GM20431 (cell line): ENCODE data around the gene FOXP2.

Experiments used
- in situ Hi-C: fragments of 300-500 bp; cut with MseI, MboI; formaldehyde crosslinking; loops from one replicate; pipeline ENCODE4 v1.15.0; 2020; ENCODE audit warnings: low sequenced_read_pairs; ENCODE audit not compliant: unreplicated experiment

The FOXP2 gene

DNA sequence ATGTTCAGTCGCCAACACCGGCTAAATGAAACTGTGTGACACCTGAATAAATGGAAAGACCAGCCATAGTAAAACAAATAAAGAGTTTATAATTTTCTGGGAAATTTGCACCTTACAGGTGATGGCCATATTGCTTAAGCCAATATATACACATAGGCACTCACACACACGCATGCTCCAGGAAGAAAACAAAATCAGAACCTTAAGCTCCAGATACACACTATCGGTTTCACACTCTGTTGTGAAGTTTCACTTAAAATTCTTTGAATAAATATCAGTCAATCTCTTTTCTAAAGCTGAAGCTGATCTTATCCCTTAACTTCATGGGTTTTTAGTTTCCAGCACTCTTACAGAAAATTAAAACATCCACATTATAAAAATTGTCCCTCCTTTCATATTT is 280.6 kb downstream of the FOXP2 start:
- in situ Hi-C loops: no loop called here

- in situ Hi-C loops: no loop called here
Measured at GRCh38 chr7:114700247-114700928, 285.8 kb downstream of the FOXP2 start.

DNA sequence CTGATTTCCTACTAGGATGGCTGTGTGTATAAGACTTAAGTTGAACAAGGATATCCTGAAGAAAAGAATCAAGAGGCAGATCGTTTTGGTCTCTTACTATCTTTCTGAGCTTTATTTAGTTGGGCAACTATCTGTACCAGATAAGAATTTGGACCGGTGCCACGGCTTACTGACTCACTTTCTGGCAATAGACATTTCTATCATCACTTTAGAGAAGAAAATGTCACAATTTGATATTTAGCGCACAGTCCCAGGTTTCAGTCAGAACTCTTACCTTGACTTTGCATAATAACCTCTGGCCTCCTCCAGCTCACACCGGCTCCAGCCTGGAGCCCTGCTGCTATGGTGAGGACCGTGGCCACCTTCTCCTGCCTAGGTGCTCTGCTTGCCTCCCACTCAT is 289.1 kb downstream of the FOXP2 start:
- in situ Hi-C loops: no loop called here

GRCh38 chr7:114708646-114709045 is 294.0 kb downstream of the FOXP2 start:
- in situ Hi-C loops: no loop called here

- in situ Hi-C loops: no loop called here
Measured at GRCh38 chr7:114710499-114710898, 295.9 kb downstream of the FOXP2 start.

- in situ Hi-C loops: no loop called here
Measured at GRCh38 chr7:114711241-114711640, 296.6 kb downstream of the FOXP2 start.

DNA sequence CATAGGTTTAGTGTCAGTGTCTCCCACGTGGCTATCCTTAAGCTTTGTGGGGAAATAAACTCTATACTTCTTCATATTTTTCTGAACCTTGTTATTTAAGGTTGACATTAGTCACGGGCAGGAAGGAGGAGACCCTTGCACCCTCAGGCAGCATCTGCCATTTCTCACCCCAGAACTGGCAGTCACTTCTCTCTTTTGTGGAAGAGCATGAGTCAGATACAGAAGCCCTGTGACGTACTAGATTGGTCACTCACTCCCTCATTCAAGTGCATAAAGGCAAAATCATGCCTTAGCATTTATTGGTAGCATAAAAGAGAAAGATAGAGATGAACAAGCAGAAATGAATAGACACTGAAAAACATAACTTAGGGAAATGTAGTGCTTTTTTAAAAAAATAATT is 301.3 kb downstream of the FOXP2 start:
- in situ Hi-C loops: no loop called here

DNA sequence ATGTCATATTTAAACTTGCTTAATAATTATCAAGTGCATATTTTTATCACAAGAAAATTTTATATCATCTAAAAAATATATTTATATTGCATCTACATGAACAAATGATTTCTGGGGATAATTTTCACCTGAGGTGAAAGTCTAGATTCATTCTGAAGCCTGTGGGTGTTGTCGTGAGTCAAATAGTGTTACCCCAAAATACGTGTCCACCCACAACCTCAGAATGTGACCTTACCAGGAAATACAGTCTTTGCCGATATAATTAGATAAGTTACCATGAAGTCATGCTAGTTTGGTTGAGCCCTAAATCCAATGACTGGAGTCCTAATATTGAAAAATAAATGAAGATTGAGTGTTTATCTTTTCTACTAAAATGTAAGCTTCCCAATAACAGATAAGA is 304.2 kb downstream of the FOXP2 start:
- in situ Hi-C loops: no loop called here

GRCh38 chr7:114720725-114721124 is 306.1 kb downstream of the FOXP2 start:
- in situ Hi-C loops: no loop called here

DNA sequence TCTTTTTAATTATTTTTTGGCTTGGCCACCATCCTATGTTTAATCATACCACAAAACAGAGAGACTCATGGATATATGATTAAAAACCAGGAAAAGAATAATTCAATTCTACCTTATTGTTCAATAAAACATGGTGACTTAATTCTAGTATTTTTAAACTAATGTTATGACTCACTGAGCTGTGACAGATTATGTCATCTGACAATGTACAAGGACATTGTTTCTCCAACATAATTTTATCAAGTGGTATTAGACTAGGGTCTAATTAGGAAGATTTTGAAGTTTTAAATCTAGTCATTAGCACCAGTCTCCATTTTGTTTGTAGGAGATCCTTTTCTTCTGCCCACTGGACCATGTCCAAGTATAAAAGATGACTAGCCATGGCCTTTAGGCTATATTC is 307.9 kb downstream of the FOXP2 start:
- in situ Hi-C loops: no loop called here

DNA sequence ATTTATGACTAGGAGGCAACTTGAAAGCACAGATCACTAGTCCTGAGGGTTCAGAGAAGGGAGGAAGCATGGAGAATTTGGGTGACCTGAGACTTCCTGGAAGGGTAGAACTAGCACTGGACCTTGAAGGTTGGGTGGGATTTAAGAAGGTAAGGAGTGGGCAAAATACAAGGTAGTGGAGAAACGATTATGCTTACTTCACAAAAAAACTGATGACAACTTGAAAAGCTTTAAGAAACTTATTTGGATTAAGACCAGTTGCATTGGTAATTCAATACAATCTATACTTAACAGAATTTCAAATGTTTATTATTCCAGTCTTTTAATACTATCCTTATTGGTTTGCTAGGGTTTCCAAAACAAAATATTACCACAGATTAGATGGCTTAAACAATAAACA is 308.7 kb downstream of the FOXP2 start:
- in situ Hi-C loops: no loop called here

DNA sequence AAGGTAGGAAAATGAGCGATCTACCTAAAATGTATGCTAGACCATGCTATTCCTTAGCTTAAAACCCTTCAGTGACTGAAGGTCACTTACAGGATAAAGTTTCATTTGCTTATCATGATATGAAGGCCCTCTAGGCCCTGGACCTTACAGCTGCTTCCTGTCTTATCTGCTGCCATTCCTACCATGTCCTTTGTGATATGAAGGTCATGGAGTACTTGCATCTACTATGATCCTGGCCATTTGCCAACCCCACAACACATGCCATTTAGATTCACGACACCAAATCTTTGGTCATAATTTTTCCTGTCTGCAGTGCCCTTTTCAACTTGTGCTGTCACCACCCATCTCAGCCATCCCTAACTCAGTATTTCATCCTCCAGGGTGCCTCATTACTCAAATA is 325.5 kb downstream of the FOXP2 start:
- in situ Hi-C loops: no loop called here

- in situ Hi-C loops: no loop called here
Measured at GRCh38 chr7:114740941-114741340, 326.3 kb downstream of the FOXP2 start.

DNA sequence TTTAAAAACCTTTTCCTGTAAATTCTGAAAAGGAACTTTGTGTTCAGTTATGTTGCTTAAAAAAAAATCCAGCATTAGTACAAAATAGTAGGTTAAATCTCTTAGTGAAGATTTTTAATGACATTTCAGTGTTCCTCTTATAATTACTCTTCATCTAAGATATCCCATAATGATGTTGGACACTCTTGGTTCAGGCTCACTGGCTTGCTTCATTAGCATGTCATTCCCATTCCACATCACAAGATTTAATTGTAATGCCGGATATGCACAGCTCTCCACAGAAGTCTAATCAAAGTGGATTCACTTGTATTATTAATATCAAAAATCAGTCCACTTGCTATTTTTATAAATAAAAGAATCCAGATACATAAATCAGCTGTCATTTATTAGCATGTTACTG is 327.3 kb downstream of the FOXP2 start:
- in situ Hi-C loops: no loop called here
